ENCODE data around the gene FCRLB. TPM values are rescaled to one million over a fixed set of nuclear protein-coding genes. Genes with fewer than 3 reads are reported as not detected.

Gene FCRLB
- total and polyA plus RNA-seq, 2 of the 13 experiments (the other 11 are each of a cell fraction or from before 2014, with no cell fraction given) = 0.08 to 0.11 TPM

GRCh38 chr1:161719325-161719611 lies 2.1 kb upstream of the FCRLB start:
- no peaks in the 10 kb centered on the region for H3K4me1 ChIP-seq (ENCODE audit: insufficient read depth, low read length)
- TF ChIP-seq CBX1 (IDR thresholded peaks at IDR 0.05; ENCODE audit: low read depth) = no peak
- ATAC-seq (no peak), DNase-seq (ENCODE audit: low spot score) (no peak), FAIRE-seq (no peak)
- H3K9me3 ChIP-seq (ENCODE audit: low read length) = no peaks in the 10 kb centered on the region
- intact Hi-C loops (cut with micrococcal nuclease; ENCODE audit: unreplicated experiment) = no loop called here
- peaks cover 3 to 9% of the 10 kb centered on the region in 2 experiments; a peak in 2 of 5 replicates for H3K27me3 ChIP-seq (ENCODE audit: control insufficient read depth in 1 of 2, insufficient read depth in 2 of 2, low read length in 2 of 2)
- no peak overlapping the region for H2AFZ ChIP-seq (ENCODE audit: low read length)
- in situ Hi-C loops (cut with HindIII; ENCODE audit: extremely low pct_ligation_motif_present, low pct_unique_long_range_greater_than_20kb) = no loop called here
- H3K27ac ChIP-seq (ENCODE audit: extremely low read length, insufficient read depth, low read length) = no peak overlapping the region
- no peak overlapping the region for H3K9ac ChIP-seq (ENCODE audit: insufficient read depth, low read depth, low read length)
- H3K4me3 ChIP-seq (replicated peaks in 1 of 3; ENCODE audit: insufficient read depth in 1 of 3, low read depth in 2 of 3, low read length in 3 of 3) = no peak overlapping the region
- 0% methylated on average over 1 of the region's 1 CpG for WGBS (ENCODE audit: low lambda C conversion rate)
- CTCF ChIA-PET (ENCODE audit: low intra/inter-chr PET ratio, low total read pairs) = no interaction called here
- no peaks in the 10 kb centered on the region for H3K79me2 ChIP-seq (ENCODE audit: insufficient read depth, low read length)
- no TSS peak for BruUV-seq (replicated peaks)
- no peaks in the 10 kb centered on the region for H3K36me3 ChIP-seq (replicated peaks in 1 of 2; ENCODE audit: control insufficient read depth in 1 of 2, insufficient read depth in 2 of 2, low read length in 2 of 2)
- H3K4me2 ChIP-seq (ENCODE audit: low read depth, low read length) = no peak overlapping the region
- no peaks in the 10 kb centered on the region for H4K20me1 ChIP-seq (ENCODE audit: insufficient read depth, low read length)
- POLR2A ChIA-PET = no interaction called here

GRCh38 chr1:161720422-161720821 lies 922 bp upstream of the FCRLB start:
- no peaks in the 10 kb centered on the region for H4K20me1 ChIP-seq (ENCODE audit: insufficient read depth, low read length)
- TF ChIP-seq FOXC1 (CRISPR knock-in tag; IDR thresholded peaks at IDR 0.05; ENCODE audit: borderline replicate concordance) (no peak), IKZF4 (CRISPR knock-in tag; IDR thresholded peaks at IDR 0.05; ENCODE audit: borderline replicate concordance, low read depth, not compliant biosample characterization) (no peak), U2AF2 (IDR thresholded peaks at IDR 0.05; ENCODE audit: low read depth, low read length) (no peak), SALL1 (CRISPR knock-in tag; IDR thresholded peaks at IDR 0.05) (no peak), NRL (CRISPR knock-in tag; IDR thresholded peaks at IDR 0.05; ENCODE audit: borderline replicate concordance) (no peak), PLRG1 (conservative IDR thresholded peaks at IDR 0.05) (no peak), SNAI1 (CRISPR knock-in tag; IDR thresholded peaks at IDR 0.05; ENCODE audit: borderline replicate concordance) (no peak), THRA (CRISPR knock-in tag; IDR thresholded peaks at IDR 0.05; ENCODE audit: borderline replicate concordance) (no peak), ZNF558 (CRISPR knock-in tag; IDR thresholded peaks at IDR 0.05; ENCODE audit: borderline replicate concordance) (no peak), ZNF589 (CRISPR knock-in tag; conservative IDR thresholded peaks at IDR 0.05) (no peak), FOXO4 (CRISPR knock-in tag; conservative IDR thresholded peaks at IDR 0.05) (no peak), ADNP (CRISPR knock-in tag; IDR thresholded peaks at IDR 0.05) (no peak)
- TF ChIP-seq, protein P1, sequence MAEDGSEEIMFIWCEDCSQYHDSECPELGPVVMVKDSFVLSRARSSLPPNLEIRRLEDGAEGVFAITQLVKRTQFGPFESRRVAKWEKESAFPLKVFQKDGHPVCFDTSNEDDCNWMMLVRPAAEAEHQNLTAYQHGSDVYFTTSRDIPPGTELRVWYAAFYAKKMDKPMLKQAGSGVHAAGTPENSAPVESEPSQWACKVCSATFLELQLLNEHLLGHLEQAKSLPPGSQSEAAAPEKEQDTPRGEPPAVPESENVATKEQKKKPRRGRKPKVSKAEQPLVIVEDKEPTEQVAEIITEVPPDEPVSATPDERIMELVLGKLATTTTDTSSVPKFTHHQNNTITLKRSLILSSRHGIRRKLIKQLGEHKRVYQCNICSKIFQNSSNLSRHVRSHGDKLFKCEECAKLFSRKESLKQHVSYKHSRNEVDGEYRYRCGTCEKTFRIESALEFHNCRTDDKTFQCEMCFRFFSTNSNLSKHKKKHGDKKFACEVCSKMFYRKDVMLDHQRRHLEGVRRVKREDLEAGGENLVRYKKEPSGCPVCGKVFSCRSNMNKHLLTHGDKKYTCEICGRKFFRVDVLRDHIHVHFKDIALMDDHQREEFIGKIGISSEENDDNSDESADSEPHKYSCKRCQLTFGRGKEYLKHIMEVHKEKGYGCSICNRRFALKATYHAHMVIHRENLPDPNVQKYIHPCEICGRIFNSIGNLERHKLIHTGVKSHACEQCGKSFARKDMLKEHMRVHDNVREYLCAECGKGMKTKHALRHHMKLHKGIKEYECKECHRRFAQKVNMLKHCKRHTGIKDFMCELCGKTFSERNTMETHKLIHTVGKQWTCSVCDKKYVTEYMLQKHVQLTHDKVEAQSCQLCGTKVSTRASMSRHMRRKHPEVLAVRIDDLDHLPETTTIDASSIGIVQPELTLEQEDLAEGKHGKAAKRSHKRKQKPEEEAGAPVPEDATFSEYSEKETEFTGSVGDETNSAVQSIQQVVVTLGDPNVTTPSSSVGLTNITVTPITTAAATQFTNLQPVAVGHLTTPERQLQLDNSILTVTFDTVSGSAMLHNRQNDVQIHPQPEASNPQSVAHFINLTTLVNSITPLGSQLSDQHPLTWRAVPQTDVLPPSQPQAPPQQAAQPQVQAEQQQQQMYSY (CRISPR knock-in tag; IDR thresholded peaks at IDR 0.05) = no peak

More at GRCh38 chr1:161720422-161720821, 922 bp upstream of the FCRLB start:
- H3K9me3 ChIP-seq (ENCODE audit: low read length) = no peaks in the 10 kb centered on the region
- H3K79me2 ChIP-seq (ENCODE audit: insufficient read depth, low read length) = no peaks in the 10 kb centered on the region
- 65% methylated on average over 1 of the region's 1 CpG for WGBS (ENCODE audit: low lambda C conversion rate)
- intact Hi-C loops (cut with micrococcal nuclease; ENCODE audit: unreplicated experiment) = no loop called here
- H3K36me3 ChIP-seq (replicated peaks in 1 of 2; ENCODE audit: control insufficient read depth in 1 of 2, insufficient read depth in 2 of 2, low read length in 2 of 2) = no peaks in the 10 kb centered on the region
- no peak overlapping the region for H3K27ac ChIP-seq (ENCODE audit: extremely low read length, insufficient read depth, low read length)
- no peak overlapping the region for H3K4me3 ChIP-seq (replicated peaks in 1 of 3; ENCODE audit: insufficient read depth in 1 of 3, low read depth in 2 of 3, low read length in 3 of 3)
- H2AFZ ChIP-seq (ENCODE audit: low read length) = no peak overlapping the region
- peaks cover 1% of the 10 kb centered on the region for H3K4me1 ChIP-seq (ENCODE audit: insufficient read depth, low read length)
- ChIA-PET POLR2A (no interaction called here), CTCF (ENCODE audit: low intra/inter-chr PET ratio, low total read pairs) (no interaction called here)
- ATAC-seq (no peak), DNase-seq (ENCODE audit: low spot score) (no peak), FAIRE-seq (no peak)
- in situ Hi-C loops (cut with HindIII; ENCODE audit: extremely low pct_ligation_motif_present, low pct_unique_long_range_greater_than_20kb) = no loop called here
- no peak overlapping the region for H3K4me2 ChIP-seq (ENCODE audit: low read depth, low read length)
- H3K27me3 ChIP-seq (ENCODE audit: control insufficient read depth in 1 of 2, insufficient read depth in 2 of 2, low read length in 2 of 2) = peaks cover 3 to 19% of the 10 kb centered on the region in 2 experiments; a peak in 4 of 5 replicates
- H3K9ac ChIP-seq (ENCODE audit: insufficient read depth, low read depth, low read length) = no peak overlapping the region
- no TSS peak for BruUV-seq (replicated peaks)

Measured in HepG2 (cell line).